GM18873 (cell line): ENCODE data around the gene RPGRIP1.
"Not testable (repeated sequence)": the region's sequence is repeated elsewhere in the genome, so short reads cannot be mapped to it uniquely, and the experiment has no call there.

Experiments
- ATAC-seq: cut with Tn5 transposase; IDR thresholded peaks from one replicate; pipeline ENCODE4 v1.9.1; 2021; ENCODE audit warnings: mild to moderate bottlenecking, moderate library complexity, moderate number of reproducible peaks; ENCODE audit not compliant: unreplicated experiment, low FRiP score

Gene RPGRIP1

DNA sequence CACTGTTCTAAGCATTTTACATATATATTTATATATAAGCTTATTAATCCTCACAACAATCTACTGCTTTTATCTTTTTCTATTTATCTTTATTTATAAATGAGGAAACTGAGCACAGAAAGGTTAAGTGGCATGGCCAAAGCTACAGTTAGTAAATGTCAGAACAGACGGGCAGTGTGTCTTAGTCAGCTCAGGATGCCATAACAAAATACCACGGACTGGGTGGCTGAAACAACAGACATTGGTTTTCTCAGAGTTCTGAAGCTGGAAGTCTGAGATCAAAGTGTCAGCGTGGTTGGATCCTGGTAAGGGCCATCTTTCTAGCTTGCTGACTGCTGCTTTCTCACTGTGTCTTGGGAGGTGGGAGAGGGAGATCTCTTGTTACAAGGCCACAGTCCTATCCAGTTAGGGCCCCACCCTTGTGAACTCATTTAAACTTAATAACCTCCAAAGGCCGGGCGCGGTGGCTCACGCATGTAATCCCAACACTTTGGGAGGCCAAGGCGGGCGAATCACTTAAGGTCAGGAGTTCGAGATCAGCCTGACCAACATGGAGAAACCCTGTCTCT lies 19.8 kb downstream of the RPGRIP1 start:
- ATAC-seq, result no peak

DNA sequence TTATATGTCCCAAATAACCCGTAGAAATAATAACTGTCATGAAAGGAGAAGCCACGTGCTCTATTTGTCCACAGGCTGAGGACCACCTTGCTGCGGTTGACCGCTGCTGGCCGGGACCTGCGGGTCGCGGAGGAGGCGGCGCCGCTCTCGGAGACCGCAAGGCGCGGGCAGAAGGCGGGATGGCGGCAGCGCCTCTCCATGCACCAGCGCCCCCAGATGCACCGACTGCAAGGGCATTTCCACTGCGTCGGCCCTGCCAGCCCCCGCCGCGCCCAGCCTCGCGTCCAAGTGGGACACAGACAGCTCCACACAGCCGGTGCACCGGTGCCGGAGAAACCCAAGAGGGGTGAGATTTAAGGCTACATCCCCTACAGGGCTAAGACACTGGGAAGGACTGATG lies 21.0 kb downstream of the RPGRIP1 start:
- no peak for ATAC-seq

DNA sequence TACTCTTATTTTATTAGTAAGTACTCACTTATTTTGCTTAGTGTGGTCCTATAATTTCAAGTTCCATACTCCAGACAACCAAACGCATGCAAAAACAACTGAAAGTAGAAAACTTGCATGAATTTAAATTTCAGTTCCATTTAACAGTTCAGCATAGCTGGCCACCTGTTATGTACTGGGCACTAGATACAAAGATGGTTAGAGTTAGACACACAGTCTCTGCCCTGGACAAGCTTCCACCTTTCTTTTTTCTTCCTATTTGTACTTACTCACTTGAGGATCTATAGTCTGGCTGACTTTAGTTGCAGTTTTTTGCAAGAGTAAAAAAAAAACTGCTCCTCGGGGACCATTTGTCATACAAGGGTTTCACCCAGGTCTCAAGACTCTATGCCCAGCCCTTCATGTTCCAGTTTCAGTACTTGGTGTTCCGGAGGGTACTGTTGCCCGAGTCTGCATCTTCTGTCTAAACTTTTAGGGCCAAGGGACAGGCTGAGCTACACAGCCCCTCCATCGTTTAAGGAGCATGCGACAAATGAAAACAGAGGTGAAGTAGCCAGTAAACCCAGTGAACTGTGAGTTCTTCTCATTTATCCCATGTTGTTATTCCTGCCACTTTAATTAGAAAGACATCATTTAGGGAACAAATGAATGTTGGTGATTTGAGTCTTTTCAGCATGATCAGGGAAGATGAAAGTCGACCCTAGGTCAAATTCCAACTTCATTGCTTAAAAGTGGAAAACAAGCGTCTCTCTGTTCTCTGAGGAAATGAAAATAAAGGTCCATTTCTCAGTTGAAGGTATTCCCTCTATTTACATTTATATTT lies 22.3 kb downstream of the RPGRIP1 start:
- no peak for ATAC-seq

DNA sequence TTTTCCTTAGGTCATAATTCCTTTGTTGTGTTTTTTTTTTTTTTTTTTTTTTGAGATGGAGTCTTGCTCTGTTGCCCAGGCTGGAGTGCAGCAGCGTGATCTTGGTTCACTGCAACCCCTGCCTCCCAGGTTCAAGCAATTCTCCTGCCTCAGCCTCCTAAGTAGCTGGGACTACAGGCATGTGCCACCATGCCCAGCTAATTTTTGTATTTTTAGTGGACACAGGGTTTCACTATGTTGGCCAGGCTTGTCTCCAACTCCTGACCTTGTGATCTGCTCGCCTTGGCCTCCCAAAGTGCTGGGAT lies 22.9 kb downstream of the RPGRIP1 start:
- not testable (repeated sequence) for ATAC-seq

DNA sequence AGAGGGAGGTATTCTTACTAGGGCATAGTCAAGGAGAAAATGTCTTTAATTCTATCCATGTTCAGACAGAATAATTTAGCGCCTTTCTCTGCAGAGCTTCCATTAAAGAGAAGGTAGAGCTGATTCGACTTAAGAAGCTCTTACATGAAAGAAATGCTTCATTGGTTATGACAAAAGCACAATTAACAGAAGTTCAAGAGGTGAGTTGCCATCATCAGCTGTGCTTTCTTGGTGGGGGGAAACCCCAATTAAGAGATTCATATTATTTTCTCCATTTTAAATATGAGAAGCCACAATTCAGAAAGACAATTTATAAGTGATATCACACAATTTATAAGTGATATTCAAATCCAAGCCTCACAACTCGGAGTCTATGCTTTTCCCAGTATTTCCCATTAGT lies 27.8 kb downstream of the RPGRIP1 start:
- no peak for ATAC-seq

DNA sequence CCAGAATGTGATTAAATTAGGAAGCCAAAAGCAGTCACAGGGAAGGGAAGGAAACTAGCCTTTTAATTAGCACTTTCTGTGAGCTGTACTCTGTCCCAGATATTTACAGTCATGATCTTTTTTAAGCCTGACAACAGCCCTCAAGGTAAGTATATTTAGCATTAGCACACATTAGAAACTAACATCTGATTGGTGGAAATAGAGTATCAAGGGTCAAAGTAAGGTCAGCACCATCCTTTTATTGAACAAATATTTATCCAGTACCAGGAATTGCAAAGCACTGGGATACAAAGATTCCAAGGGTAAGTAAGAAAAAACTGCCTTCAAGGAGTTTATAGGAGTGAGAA lies 28.2 kb downstream of the RPGRIP1 start:
- peak; percentile 10 for ATAC-seq

DNA sequence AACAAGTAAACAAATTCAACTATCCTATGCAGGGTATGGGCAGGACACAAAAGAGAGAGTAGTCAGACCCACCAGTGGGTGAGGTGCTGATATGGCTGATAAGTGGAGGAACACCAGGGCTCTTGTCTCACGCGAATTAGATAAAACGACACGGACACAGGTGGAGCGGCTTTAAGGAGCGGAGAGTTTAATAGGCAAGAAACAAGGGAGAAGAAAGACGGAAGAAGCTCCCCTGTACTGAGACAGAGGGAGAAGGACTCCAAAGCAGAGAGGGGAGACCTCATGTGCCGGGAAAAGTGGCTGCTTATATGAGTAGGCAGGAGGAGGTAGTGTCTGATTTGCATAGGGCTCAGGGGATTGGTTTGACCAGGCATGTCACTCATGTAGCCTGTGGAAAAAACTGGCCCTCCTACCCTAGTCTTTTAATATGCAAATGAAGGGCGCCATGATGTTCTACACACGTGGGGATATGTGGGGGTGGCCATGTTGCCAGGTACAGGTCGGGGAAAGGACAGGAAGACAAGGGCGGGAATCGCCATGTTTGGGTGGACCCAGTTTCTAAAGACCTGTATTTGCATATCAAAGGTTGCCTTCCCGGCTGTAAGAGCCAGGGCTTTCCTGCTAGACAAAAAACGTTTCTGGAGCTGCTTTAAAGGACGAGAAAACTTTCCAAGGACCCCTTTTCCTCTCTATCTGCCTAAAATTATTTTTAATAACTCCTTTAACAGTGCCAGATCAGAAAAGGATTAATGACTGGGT lies 28.8 kb downstream of the RPGRIP1 start:
- peak; percentile 75 for ATAC-seq

DNA sequence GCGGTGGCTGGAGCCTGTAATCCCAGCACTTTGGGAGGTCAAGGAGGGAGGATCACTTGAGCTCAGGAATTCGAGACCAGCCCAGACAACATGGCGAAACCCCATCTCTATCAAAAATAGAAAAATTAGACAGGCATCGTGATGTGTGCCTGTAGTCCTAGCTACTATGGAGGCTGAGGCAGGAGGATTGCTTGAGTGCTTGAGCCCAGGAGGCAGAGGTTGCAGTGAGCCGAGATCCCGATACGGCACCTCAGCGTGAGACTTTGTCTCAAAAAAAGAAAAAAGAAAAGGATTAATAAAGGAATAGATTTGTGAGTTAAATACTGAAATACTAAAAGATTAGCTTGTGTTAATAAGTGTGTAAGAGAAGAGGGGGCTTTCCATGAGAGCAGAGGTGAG lies 29.4 kb downstream of the RPGRIP1 start:
- peak; percentile 1 for ATAC-seq

DNA sequence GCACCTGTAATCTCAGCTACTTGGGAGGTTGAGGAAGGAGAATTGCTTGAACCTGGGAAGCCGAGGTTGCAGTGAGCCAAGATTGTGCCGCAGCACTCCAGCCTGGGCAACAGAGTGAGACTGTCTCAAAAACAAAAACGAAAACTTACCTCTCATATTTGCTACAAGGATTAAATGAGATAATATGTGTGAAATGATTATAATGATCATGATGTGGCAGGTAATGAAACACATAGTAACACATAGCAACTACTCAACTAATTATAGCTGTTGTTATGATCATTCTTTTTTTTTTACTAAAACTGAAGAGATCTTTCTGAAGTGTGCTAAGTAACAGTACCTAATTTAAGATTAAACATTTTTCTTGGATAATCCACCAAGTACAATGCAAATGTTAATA lies 30.1 kb downstream of the RPGRIP1 start:
- ATAC-seq, result no peak

DNA sequence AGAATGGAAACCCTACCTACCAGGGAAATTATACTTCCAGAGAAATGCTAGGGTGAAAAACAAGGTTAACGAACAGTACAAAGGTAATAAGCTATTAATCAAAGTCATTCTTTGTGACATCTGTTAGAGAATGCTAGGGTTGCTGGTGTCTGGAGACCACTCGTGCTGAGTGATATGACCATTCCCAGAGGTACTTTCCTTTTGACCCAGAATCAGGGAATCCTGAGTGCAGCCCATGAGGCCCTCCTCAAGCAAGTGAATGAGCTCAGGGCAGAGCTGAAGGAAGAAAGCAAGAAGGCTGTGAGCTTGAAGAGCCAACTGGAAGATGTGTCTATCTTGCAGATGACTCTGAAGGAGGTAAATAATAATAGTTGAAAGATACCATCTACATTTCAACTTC lies 31.7 kb downstream of the RPGRIP1 start:
- ATAC-seq, result no peak

DNA sequence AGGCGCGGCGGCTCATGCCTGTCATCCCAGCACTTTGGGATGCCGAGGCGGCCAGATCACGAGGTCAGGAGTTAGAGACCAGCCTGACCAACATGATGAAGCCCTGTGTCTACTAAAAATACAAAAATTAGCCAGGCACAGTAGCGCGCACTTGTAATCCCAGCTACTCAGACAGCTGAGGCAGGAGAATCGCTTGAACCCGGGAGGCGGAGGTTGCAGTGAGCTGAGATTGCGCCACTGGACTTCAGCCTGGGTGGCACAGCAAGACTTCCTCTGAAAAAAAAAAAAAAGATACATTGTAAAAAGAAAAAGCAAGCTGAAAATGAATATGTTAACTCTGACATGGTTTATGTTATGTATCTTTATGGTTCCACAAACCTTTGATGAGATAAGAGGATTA lies 33.6 kb downstream of the RPGRIP1 start:
- ATAC-seq, result no peak

DNA sequence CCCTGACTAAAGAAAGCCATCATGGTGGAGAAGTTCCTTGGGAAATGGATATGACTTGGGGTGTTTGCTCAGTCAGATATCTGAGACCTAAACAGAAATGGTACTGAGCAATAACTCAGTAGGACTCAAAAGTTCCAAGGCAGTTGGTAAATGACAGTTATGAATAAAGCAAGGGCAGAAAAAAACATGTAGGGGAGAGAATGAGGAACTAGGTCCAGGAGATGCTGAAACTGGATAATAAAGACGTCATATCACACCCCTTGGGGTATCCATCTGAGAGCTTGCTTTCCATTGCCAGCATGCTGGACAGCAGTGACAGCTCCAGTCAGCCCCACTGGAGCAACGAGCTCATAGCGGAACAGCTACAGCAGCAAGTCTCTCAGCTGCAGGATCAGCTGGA lies 37.5 kb downstream of the RPGRIP1 start:
- ATAC-seq, result no peak

DNA sequence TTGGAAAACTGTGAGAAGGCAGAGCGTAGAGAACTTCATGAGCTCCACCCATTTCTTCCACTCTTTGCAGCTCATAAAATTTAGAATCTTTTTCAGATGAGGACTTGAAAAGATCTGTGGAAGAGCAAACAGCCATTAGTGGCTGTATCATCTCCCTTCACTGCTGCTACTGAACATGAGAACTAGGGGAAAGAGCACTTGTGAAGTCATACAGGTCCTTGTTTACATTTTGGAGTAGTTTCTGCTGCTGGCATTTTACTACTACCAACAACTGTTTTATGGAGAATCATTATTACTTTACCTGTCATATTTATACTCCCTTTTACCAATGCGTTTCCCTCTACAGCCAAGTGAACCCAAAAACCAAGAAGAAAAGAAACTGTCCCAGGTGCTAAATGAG lies 41.0 kb downstream of the RPGRIP1 start:
- no peak for ATAC-seq

DNA sequence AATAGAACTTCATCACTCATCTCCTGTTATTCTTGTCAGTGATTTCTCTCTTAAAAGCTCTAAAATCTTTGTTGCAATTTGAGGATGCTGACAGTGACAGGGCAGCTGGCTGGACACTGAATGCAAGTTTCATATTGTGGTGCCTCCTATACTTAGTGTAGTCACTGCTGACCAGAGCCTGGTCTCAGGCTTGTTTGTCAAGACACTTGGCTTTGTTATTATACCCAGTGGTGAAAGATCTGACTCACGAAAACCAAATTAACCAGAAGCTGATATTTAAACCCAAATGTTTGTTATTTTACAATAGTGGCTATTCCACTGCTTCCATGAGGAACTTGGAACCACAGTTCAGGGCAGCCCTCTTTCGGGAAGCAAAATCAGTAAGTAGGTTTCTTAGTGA lies 42.8 kb downstream of the RPGRIP1 start:
- no peak for ATAC-seq

DNA sequence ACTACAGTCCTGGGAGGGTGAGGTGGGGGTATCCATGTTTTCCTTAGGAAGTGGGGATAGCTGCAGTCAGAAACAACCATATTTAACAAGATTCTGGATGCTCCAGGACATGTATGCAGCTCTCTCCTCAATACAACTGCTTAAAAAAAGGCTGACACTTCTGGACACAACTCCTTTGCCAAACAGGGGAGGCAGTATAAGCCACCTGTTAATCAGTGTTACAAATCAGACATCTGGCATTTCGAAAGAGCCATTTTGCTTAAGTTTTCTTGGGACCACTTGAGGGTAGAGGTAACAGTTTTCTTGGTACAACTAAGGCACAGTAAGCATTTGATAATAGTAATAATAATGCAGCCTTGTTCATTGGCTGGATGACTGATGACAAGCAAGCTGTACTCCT lies 47.1 kb downstream of the RPGRIP1 start:
- no peak for ATAC-seq
